Activated effector memory CD4-positive, alpha-beta T cell treated with anti-CD3 and anti-CD28 coated beads, Interleukin-2, amount 50 U/mL, for 16 hours (primary cell): ENCODE measurements around the gene DDX41.

Experiments
- DNase-seq: peaks from one replicate; pipeline ENCODE4 v3.0.0-alpha.2; 2020

DDX41 gene

DNA sequence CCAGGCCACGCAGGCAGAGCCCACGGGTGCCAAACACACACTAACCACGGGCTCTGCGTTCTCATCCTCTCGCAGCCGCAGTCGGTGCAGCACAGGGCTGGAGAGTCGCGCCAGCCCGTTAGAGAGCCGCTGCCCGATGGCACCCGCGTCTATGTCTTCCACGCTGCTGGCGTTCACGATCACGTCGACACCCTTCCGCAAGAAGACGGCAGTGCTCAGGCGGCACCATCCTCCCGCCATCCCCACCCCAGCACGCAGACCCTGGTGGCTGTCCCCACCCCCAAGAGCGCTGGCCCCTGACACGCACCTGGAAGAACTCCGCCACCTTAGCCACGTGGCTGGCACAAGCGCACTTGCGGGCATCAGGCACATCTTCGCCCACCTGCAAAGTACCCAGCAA is 49.3 kb downstream of the DDX41 start:
- DNase-seq = no peak

GRCh38 chr5:177466861-177467260 is 49.9 kb downstream of the DDX41 start:
- no peak for DNase-seq

DNA sequence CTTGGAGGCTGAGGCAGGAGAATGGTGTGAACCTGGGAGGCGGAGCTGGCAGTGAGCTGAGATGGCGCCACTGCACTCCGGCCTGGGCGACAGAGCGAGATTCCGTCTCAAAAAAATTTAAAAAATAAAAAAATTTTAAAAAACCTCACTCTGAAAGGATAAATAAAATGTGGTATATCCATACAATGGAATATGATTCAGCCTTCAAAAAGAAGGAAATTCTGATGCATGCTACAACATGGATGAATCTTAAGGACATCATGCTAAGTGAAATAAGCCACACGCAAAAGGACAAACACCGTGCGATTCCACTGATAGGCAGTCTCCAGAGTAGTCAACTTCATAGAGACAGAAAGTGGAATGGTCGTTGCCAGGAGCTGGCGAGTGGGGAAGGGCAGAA is 51.7 kb downstream of the DDX41 start:
- no peak for DNase-seq

DNA sequence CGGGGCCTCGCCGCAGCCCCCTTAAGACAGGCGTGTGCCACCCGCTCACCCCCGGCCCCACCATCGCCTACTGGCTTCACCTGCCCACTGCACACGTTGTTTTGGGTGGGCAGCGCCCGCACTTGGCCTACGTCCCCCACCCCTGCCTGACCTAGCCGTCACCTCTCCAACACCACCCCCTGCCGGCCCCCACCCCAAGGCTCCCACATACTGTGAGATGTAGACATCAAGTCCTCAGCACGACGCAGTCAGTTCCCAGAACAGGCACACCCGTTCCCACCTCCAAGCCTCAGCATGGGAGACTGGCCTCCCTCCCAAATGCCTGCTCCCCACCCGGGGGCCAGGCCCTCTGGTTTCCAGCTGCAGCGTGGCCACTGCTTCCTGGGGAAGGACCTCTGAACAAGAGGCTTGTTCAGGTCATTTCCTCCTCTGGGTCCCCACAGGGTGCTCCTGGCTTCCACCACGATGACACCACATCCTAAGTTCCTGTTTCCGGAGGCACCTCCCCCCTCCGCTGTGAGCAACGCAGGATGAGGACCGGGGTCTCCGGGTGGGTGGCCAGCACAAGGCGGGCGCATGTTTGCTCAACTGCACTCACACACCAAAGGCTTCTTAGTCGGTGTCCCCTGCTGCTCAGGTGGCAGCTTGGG is 54.6 kb downstream of the DDX41 start:
- no peak for DNase-seq
